ENCODE results near the gene BEST4. TPM values are rescaled to one million over a fixed set of nuclear protein-coding genes. Genes with fewer than 3 reads are reported as not detected.

Gene BEST4
- total and polyA plus RNA-seq, 2 donors (not counting 1 experiment from before 2014, with no cell fraction given): 0.30 to 1.3 TPM

DNA sequence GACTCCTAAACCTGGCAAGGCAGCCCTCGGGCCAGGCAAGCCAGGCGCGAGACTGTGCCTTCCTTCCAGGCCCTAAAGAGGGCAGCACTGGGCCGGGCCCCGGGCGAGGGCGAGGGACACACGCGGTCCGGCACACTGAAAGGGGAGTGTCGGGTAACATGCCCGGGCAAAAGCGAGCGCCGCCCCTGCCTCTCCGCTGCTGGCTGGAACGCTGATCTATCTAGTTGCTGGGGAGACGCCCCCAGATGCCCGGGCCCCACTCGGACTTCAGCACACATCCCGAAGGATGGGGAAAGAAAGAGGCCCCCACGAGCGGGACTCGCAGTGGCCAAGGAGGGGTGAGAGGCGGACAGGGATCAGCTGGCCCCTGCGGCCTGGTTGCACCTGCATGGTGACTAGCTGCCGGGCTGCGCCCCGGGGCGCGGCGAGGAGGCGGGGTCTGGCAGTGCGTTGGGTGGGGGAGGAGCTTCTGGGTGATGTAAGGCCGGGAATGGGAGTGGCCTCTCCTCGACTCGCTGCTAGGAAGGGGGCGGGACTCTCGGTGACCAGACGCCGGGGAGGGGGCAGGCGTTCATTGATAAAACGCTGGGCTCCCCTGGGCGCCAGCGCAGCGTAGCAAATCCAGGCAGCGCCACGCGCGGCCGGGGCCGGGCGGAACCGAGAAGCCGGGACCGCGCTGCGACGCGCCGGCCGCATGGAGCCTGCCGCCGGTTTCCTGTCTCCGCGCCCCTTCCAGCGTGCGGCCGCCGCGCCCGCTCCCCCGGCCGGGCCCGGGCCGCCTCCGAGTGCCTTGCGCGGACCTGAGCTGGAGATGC, 12.0 kb upstream of the BEST4 start, which contains the start of gene PLK3:
PLK3 (plus strand) TSS at position 608 of the 815 bp plus-strand sequence; CDS start at position 695, 87 bp downstream.
- Mint-ChIP-seq H3K4me1 (peaks cover 33% of the 10 kb centered on the region), H3K4me3 (peak within 1 kb of the TSS; percentile 99), H3K27me3 (no peaks in the 10 kb centered on the region), H3K9me3 (ENCODE audit: insufficient read depth) (no peaks in the 10 kb centered on the region), H3K27ac (peak within 1 kb of the TSS; percentile 100)
- CTCF ChIA-PET: interaction anchor here (0.6 to 4.2 kb wide), 25 partner anchors 9 to 692 kb away, joined by 3 to 70 read pairs (median 5); partner anchors contain the start of genes BEST4, BTBD19, HECTD3 and RNU5D-1
- peaks cover 0 to 13% of the 10 kb centered on the region in 2 experiments for H3K36me3 ChIP-seq (replicated peaks in 1 of 2; ENCODE audit: control extremely low read depth in 1 of 2, control insufficient read depth in 1 of 2, extremely low read depth in 1 of 2, insufficient read depth in 2 of 2, low read length in 1 of 2)
- peak within 1 kb of the TSS; percentile 100 for H3K4me2 ChIP-seq (replicated peaks; ENCODE audit: low read depth, low read length, poor library complexity, severe bottlenecking)
- H2AFZ ChIP-seq (ENCODE audit: insufficient read depth, low read depth, low read length, poor library complexity, severe bottlenecking): peak within 1 kb of the TSS; percentile 80
- no peaks in the 10 kb centered on the region for H3K27me3 ChIP-seq (replicated peaks in 1 of 4; ENCODE audit: control extremely low read depth in 1 of 4, control insufficient read depth in 3 of 4, insufficient read depth in 4 of 4, low read length in 3 of 4)
- H3K27ac ChIP-seq (ENCODE audit: low read length in 2 of 2): peak within 1 kb of the TSS; percentile 84 to 93
- H3K9ac ChIP-seq (ENCODE audit: low read length): peak within 1 kb of the TSS; percentile 69
- POLR2A ChIA-PET: interaction anchor here (0.7 to 2.6 kb wide), 18 partner anchors 9 to 782 kb away, joined by 3 to 61 read pairs (median 6); partner anchors contain the start of genes BTBD19, EIF2B3, HECTD3 and MUTYH
- peak within 1 kb of the TSS; percentile 61 to 88 (median 85) for H3K4me3 ChIP-seq (ENCODE audit: control extremely low read depth in 1 of 5, extremely low read depth in 1 of 5, insufficient read depth in 1 of 5, low read depth in 2 of 5, low read length in 4 of 5)
- ATAC-seq (ENCODE audit: low read depth) (peak; percentile 89), DNase-seq (peak; percentile 99)
- WGBS (ENCODE audit: insufficient coverage): under 1% methylated on average over 79 of the region's 79 CpGs
- TF ChIP-seq, protein P1, sequence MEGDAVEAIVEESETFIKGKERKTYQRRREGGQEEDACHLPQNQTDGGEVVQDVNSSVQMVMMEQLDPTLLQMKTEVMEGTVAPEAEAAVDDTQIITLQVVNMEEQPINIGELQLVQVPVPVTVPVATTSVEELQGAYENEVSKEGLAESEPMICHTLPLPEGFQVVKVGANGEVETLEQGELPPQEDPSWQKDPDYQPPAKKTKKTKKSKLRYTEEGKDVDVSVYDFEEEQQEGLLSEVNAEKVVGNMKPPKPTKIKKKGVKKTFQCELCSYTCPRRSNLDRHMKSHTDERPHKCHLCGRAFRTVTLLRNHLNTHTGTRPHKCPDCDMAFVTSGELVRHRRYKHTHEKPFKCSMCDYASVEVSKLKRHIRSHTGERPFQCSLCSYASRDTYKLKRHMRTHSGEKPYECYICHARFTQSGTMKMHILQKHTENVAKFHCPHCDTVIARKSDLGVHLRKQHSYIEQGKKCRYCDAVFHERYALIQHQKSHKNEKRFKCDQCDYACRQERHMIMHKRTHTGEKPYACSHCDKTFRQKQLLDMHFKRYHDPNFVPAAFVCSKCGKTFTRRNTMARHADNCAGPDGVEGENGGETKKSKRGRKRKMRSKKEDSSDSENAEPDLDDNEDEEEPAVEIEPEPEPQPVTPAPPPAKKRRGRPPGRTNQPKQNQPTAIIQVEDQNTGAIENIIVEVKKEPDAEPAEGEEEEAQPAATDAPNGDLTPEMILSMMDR (IDR thresholded peaks at IDR 0.05): peak; percentile 85
- TF ChIP-seq EZH2 (IDR thresholded peaks at IDR 0.05; ENCODE audit: borderline replicate concordance, insufficient read depth, low read depth, low read length, poor library complexity, severe bottlenecking): no peak
- peaks cover 16 to 38% of the 10 kb centered on the region in 2 donors for H3K4me1 ChIP-seq (ENCODE audit: control insufficient read depth in 2 of 2, insufficient read depth in 2 of 2, low read length in 2 of 2)
- H4K20me1 ChIP-seq (ENCODE audit: control insufficient read depth, insufficient read depth, low read length, poor library complexity, severe bottlenecking): no peaks in the 10 kb centered on the region
- no peaks in the 10 kb centered on the region for H3K9me3 ChIP-seq (ENCODE audit: control extremely low read depth in 1 of 3, control insufficient read depth in 2 of 3, insufficient read depth in 1 of 3, low read length in 2 of 3)
- peaks cover 5% of the 10 kb centered on the region for H3K79me2 ChIP-seq (ENCODE audit: control insufficient read depth, insufficient read depth, low read length)
- intact Hi-C loops (cut with micrococcal nuclease): loop anchor here (2.0 kb wide), 8 partner anchors 13 to 691 kb away; partner anchors contain the start of genes KIF2C, RNU5D-1, RPS8 and TESK2
